MM.1S (cell line): ENCODE results near the gene HEBP1.

ENCODE experiments used
- EZH2 ChIP-seq: fragments of 300-600 bp; sonication (generic); optimal IDR thresholded peaks from 2 replicates; pipeline ENCODE3; 2017; ENCODE audit warnings: low read depth, mild to moderate bottlenecking, antibody characterized with exemption, low read length, mixed read lengths
- TF ChIP-seq, protein P1 (sequence below): fragments of 300-600 bp; sonication (generic); IDR thresholded peaks from 2 replicates; pipeline ENCODE4 v1.5.1; 2016; ENCODE audit warnings: antibody characterized with exemption, low read length, mixed read lengths

GRCh38 chr12:12999271-12999958, 650 bp downstream of the HEBP1 start:
- TF ChIP-seq, protein P1, sequence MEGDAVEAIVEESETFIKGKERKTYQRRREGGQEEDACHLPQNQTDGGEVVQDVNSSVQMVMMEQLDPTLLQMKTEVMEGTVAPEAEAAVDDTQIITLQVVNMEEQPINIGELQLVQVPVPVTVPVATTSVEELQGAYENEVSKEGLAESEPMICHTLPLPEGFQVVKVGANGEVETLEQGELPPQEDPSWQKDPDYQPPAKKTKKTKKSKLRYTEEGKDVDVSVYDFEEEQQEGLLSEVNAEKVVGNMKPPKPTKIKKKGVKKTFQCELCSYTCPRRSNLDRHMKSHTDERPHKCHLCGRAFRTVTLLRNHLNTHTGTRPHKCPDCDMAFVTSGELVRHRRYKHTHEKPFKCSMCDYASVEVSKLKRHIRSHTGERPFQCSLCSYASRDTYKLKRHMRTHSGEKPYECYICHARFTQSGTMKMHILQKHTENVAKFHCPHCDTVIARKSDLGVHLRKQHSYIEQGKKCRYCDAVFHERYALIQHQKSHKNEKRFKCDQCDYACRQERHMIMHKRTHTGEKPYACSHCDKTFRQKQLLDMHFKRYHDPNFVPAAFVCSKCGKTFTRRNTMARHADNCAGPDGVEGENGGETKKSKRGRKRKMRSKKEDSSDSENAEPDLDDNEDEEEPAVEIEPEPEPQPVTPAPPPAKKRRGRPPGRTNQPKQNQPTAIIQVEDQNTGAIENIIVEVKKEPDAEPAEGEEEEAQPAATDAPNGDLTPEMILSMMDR: no peak
- no peak for TF ChIP-seq EZH2
